Mesendoderm (in vitro differentiated cells): ENCODE data around the gene HDAC10. TPM values are rescaled to one million over a fixed set of nuclear protein-coding genes. Genes with fewer than 3 reads are reported as not detected.

Experiments
- DNase-seq: peaks from one replicate; pipeline ENCODE4 v3.0.0; 2013
- H2AK5ac ChIP-seq: 2 replicates; pipeline ENCODE4 v1.6.1; 2013; ENCODE audit warnings: low read length, inconsistent platforms
- H2BK120ac ChIP-seq: 2 replicates; pipeline ENCODE4 v1.6.1; 2013; ENCODE audit warnings: low read depth, mild to moderate bottlenecking, low read length, moderate library complexity, mixed read lengths
- H2BK15ac ChIP-seq: replicated peaks from 2 replicates; pipeline ENCODE4 v1.6.1; 2013; ENCODE audit warnings: low read depth, mild to moderate bottlenecking, moderate library complexity
- H2BK5ac ChIP-seq: 2 replicates; pipeline ENCODE4 v1.6.1; 2013; ENCODE audit warnings: low read length, inconsistent platforms
- H3K18ac ChIP-seq: 2 replicates; pipeline ENCODE4 v1.6.1; 2013; ENCODE audit warnings: mild to moderate bottlenecking, low read length, mixed read lengths
- H3K23ac ChIP-seq: one replicate; pipeline ENCODE4 v1.6.1; 2013; ENCODE audit warnings: low read length
- H3K27ac ChIP-seq: 2 replicates; pipeline ENCODE4 v1.5.1; 2013; ENCODE audit warnings: low read depth, mild to moderate bottlenecking, inconsistent platforms, low read length, moderate library complexity
- H3K27me3 ChIP-seq: 2 replicates; pipeline ENCODE4 v1.6.1; 2013; ENCODE audit warnings: low read length, control low read depth, mild to moderate bottlenecking, inconsistent platforms; ENCODE audit not compliant: insufficient read depth, poor library complexity
- H3K36me3 ChIP-seq: 2 replicates; pipeline ENCODE4 v1.6.1; 2013; ENCODE audit warnings: low read length, inconsistent platforms; ENCODE audit not compliant: control insufficient read depth, insufficient read depth
- H3K4ac ChIP-seq: one replicate; pipeline ENCODE4 v1.6.1; 2013; ENCODE audit warnings: low read depth, mild to moderate bottlenecking, low read length, moderate library complexity
- H3K4me1 ChIP-seq: 2 replicates; pipeline ENCODE4 v1.6.1; 2013; ENCODE audit warnings: low read depth, low read length, inconsistent platforms; ENCODE audit not compliant: control insufficient read depth
- H3K4me2 ChIP-seq: 2 replicates; pipeline ENCODE4 v1.6.1; 2013; ENCODE audit warnings: low read length
- H3K4me3 ChIP-seq: 2 replicates; pipeline ENCODE4 v1.5.1; 2013; ENCODE audit warnings: mild to moderate bottlenecking, low read length
- H3K56ac ChIP-seq: one replicate; pipeline ENCODE4 v1.6.1; 2013; ENCODE audit warnings: low read length
- H3K79me1 ChIP-seq: 2 replicates; pipeline ENCODE4 v1.6.1; 2013; ENCODE audit warnings: low read length, inconsistent platforms
- H3K79me2 ChIP-seq: 2 replicates; pipeline ENCODE4 v1.6.1; 2013; ENCODE audit warnings: mild to moderate bottlenecking, low read length; ENCODE audit not compliant: control insufficient read depth, insufficient read depth
- H3K9ac ChIP-seq: 2 replicates; pipeline ENCODE4 v1.6.1; 2013; ENCODE audit warnings: low read length, inconsistent platforms
- H4K5ac ChIP-seq: one replicate; pipeline ENCODE4 v1.6.1; 2013; ENCODE audit warnings: low read length
- H4K8ac ChIP-seq: one replicate; pipeline ENCODE4 v1.6.1; 2013; ENCODE audit warnings: low read depth, mild to moderate bottlenecking, control low read depth, low read length, moderate library complexity
- WGBS: extraction: QIAGEN DNeasy Blood & Tissue Kit; methylation state at CpG from one replicate; pipeline ENCODE4 v1.1.7; 2013; ENCODE audit warnings: low lambda C conversion rate, missing lambda C conversion rate; ENCODE audit not compliant: insufficient coverage; ENCODE audit errors: extremely low coverage; 5-methylcytosine and 5-hydroxymethylcytosine counted together
- polyA plus RNA-seq, 2 experiments: library from polyadenylated mRNA; stranded (reverse); fragments of 200-250 nt; gene quantifications; one replicate each; pipeline ENCODE4 v1.2.3, GENCODE V29; 2013

The HDAC10 gene
- polyA plus RNA-seq (2013, experiment 1 of 2), result 8.9 TPM
- polyA plus RNA-seq (2013, experiment 2 of 2), result 8.2 TPM

- H3K4me1 ChIP-seq, result no peaks in the 10 kb centered on the region
- H2BK5ac ChIP-seq, result no peak within 1 kb of the TSS
- H2AK5ac ChIP-seq, result peak within 1 kb of the TSS; percentile 65
- no peaks in the 10 kb centered on the region for H3K79me2 ChIP-seq
- peak within 1 kb of the TSS; percentile 76 for H3K4me3 ChIP-seq
- H3K18ac ChIP-seq, result peak within 1 kb of the TSS; percentile 41
- H2BK15ac ChIP-seq, result no peak within 1 kb of the TSS
- H4K5ac ChIP-seq, result no peak within 1 kb of the TSS
- H3K56ac ChIP-seq, result peak within 1 kb of the TSS; percentile 96
- peak within 1 kb of the TSS; percentile 95 for H3K4me2 ChIP-seq
- H3K4ac ChIP-seq, result no peak within 1 kb of the TSS
- peaks cover 3% of the 10 kb centered on the region for H3K36me3 ChIP-seq
- no CpG with 5 or more reads among the region's 81 CpGs for WGBS
- peak; percentile 90 for DNase-seq
- no peak within 1 kb of the TSS for H4K8ac ChIP-seq
- H3K23ac ChIP-seq, result peak within 1 kb of the TSS; percentile 66
- H3K27ac ChIP-seq, result no peak within 1 kb of the TSS
- no peak within 1 kb of the TSS for H2BK120ac ChIP-seq
- H3K79me1 ChIP-seq, result peaks cover 6% of the 10 kb centered on the region
- H3K27me3 ChIP-seq, result no peaks in the 10 kb centered on the region
- H3K9ac ChIP-seq, result peak within 1 kb of the TSS; percentile 96
Observed at GRCh38 chr22:50250555-50251476, at the start of gene HDAC10. HDAC10 (minus strand) TSS chr22:50251265; CDS start chr22:50251032, 233 bp downstream.

GRCh38 chr22:50300620-50301257 is 49.7 kb upstream of the HDAC10 start:
- Histone ChIP-seq H3K79me2 (peaks cover 15% of the 10 kb centered on the region), H3K27ac (no peak overlapping the region), H3K4ac (no peak overlapping the region), H2BK5ac (no peak overlapping the region), H3K18ac (no peak overlapping the region), H4K8ac (no peak overlapping the region), H2AK5ac (no peak overlapping the region), H3K23ac (no peak overlapping the region), H3K4me2 (no peak overlapping the region), H3K56ac (peak overlapping the region; percentile 5), H3K36me3 (no peaks in the 10 kb centered on the region), H3K79me1 (peaks cover 9% of the 10 kb centered on the region), H2BK120ac (no peak overlapping the region), H3K9ac (no peak overlapping the region), H4K5ac (no peak overlapping the region), H3K4me3 (no peak overlapping the region), H2BK15ac (no peak overlapping the region), H3K27me3 (no peaks in the 10 kb centered on the region), H3K4me1 (no peaks in the 10 kb centered on the region)
- no CpG with 5 or more reads among the region's 14 CpGs for WGBS
- no peak for DNase-seq

GRCh38 chr22:50299785-50300619 is 48.9 kb upstream of the HDAC10 start:
- WGBS, result no CpG with 5 or more reads among the region's 93 CpGs
- Histone ChIP-seq H3K4me1 (no peaks in the 10 kb centered on the region), H3K36me3 (no peaks in the 10 kb centered on the region), H2BK5ac (no peak overlapping the region), H3K79me1 (peaks cover 9% of the 10 kb centered on the region), H3K23ac (no peak overlapping the region), H3K4me3 (peak overlapping the region; percentile 30), H3K4me2 (peak overlapping the region; percentile 48), H3K4ac (no peak overlapping the region), H4K5ac (no peak overlapping the region), H3K18ac (peak overlapping the region; percentile 45), H3K9ac (peak overlapping the region; percentile 65), H3K27ac (no peak overlapping the region), H2BK15ac (no peak overlapping the region), H3K79me2 (peaks cover 17% of the 10 kb centered on the region), H4K8ac (no peak overlapping the region), H2AK5ac (no peak overlapping the region), H3K27me3 (no peaks in the 10 kb centered on the region), H2BK120ac (no peak overlapping the region), H3K56ac (peak overlapping the region; percentile 80)
- DNase-seq, result peak; percentile 91

- WGBS, result no CpG with 5 or more reads among the region's 59 CpGs
- no peak for DNase-seq
- Histone ChIP-seq H3K79me2 (peaks cover 17% of the 10 kb centered on the region), H3K4ac (no peak overlapping the region), H3K36me3 (no peaks in the 10 kb centered on the region), H2AK5ac (no peak overlapping the region), H3K9ac (peak overlapping the region; percentile 65), H2BK15ac (no peak overlapping the region), H3K79me1 (peaks cover 12% of the 10 kb centered on the region), H2BK120ac (no peak overlapping the region), H3K4me1 (no peaks in the 10 kb centered on the region), H3K4me2 (peak overlapping the region; percentile 48), H3K18ac (peak overlapping the region; percentile 45), H2BK5ac (no peak overlapping the region), H3K56ac (peak overlapping the region; percentile 80), H3K27me3 (no peaks in the 10 kb centered on the region), H3K4me3 (no peak overlapping the region), H4K8ac (no peak overlapping the region), H4K5ac (no peak overlapping the region), H3K27ac (no peak overlapping the region), H3K23ac (no peak overlapping the region)
Observed at GRCh38 chr22:50298937-50299784, 48.1 kb upstream of the HDAC10 start.

- DNase-seq, result no peak
- Histone ChIP-seq H3K79me1 (peaks cover 12% of the 10 kb centered on the region), H4K8ac (no peak overlapping the region), H3K9ac (no peak overlapping the region), H2BK5ac (no peak overlapping the region), H3K4me3 (no peak overlapping the region), H3K27me3 (no peaks in the 10 kb centered on the region), H3K4me2 (no peak overlapping the region), H3K23ac (no peak overlapping the region), H4K5ac (no peak overlapping the region), H3K18ac (no peak overlapping the region), H2BK15ac (no peak overlapping the region), H2AK5ac (no peak overlapping the region), H2BK120ac (no peak overlapping the region), H3K4ac (no peak overlapping the region), H3K56ac (no peak overlapping the region), H3K36me3 (no peaks in the 10 kb centered on the region), H3K27ac (no peak overlapping the region), H3K79me2 (peaks cover 17% of the 10 kb centered on the region), H3K4me1 (peaks cover 3% of the 10 kb centered on the region)
- no CpG with 5 or more reads among the region's 4 CpGs for WGBS
Observed at GRCh38 chr22:50298266-50298637, 47.2 kb upstream of the HDAC10 start.
